Measurements from ENCODE around the gene OR1E1. TPM values are rescaled to one million over a fixed set of nuclear protein-coding genes. Genes with fewer than 3 reads are reported as not detected.
"Not testable (repeated sequence)": the region's sequence is repeated elsewhere in the genome, so short reads cannot be mapped to it uniquely, and the experiment has no call there.

Gene OR1E1
- total RNA-seq, 1 donor from 2014 or later: not detected

DNA sequence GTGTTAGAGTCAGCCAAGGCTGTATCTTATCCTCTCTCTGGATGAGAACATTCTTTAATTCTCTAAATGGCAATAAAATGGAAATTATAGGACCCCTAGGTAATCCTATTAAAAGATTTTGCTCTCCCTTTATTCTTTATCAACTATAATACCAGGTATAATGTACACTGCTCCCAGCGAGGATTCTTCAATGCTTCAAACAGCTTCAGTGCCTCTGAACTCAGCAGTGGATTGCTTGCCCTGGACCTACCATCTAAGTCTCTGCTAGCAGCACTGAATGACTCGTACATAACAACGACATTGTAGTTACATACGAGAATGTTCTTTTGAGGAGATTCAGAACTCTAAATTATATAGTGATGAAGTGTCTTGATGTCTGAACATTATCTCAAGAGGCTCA is 8.4 kb downstream of the OR1E1 start:
- Histone ChIP-seq H3K36me3 (ENCODE audit: control insufficient read depth, insufficient read depth, low read length) (no peaks in the 10 kb centered on the region), H3K27me3 (ENCODE audit: control insufficient read depth, insufficient read depth, low read length) (peaks cover 7% of the 10 kb centered on the region), H3K4me3 (ENCODE audit: low read depth, low read length) (no peak overlapping the region)
- no peak for DNase-seq (ENCODE audit: low read depth)
- TF ChIP-seq, protein P1, sequence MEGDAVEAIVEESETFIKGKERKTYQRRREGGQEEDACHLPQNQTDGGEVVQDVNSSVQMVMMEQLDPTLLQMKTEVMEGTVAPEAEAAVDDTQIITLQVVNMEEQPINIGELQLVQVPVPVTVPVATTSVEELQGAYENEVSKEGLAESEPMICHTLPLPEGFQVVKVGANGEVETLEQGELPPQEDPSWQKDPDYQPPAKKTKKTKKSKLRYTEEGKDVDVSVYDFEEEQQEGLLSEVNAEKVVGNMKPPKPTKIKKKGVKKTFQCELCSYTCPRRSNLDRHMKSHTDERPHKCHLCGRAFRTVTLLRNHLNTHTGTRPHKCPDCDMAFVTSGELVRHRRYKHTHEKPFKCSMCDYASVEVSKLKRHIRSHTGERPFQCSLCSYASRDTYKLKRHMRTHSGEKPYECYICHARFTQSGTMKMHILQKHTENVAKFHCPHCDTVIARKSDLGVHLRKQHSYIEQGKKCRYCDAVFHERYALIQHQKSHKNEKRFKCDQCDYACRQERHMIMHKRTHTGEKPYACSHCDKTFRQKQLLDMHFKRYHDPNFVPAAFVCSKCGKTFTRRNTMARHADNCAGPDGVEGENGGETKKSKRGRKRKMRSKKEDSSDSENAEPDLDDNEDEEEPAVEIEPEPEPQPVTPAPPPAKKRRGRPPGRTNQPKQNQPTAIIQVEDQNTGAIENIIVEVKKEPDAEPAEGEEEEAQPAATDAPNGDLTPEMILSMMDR (IDR thresholded peaks at IDR 0.05; ENCODE audit: insufficient read depth, low read length, poor library complexity, severe bottlenecking): no peak

DNA sequence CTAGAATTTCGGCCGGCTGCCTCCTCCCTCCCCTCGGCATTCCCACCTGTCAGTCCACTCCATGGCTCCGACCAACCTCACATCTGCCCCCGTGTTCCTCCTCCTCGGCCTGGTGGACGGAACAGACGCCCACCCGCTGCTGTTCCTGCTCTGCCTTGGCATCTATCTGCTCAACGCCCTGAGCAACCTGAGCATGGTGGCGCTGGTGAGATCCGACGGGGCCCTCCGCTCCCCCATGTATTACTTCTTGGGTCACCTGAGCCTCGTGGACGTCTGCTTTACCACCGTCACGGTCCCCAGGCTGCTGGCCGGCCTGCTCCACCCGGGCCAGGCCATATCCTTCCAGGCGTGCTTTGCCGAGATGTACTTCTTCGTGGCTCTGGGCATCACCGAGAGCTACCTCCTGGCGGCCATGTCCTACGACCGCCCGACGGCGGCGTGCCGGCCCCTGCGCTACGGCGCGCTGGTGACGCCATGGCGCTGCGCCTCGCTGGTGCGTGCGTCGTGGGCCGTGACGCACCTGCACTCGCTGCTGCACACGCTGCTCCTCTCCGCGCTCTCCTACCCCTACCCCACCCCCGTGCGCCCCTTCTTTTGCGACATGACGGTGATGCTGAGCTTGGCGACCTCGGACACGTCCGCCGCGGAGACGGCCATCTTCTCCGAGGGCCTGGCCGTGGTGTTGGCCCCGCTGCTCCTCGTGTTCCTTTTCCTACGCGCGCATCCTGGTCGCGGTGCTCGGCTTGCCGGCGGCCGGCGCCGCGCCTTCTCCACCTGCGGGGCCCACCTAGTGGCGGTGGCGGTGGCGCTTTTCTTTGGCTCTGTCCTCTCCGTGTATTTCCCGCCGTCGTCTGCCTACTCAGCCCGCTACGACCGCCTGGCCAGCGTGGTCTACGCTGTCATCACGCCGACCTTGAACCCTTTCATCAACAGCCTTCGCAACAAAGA is 12.1 kb downstream of the OR1E1 start, which contains the start of gene OR3A2:
OR3A2 (minus strand) TSS at position 440 of the 948 bp plus-strand sequence.
- Histone ChIP-seq H3K36me3 (ENCODE audit: control insufficient read depth, insufficient read depth, low read length) (no peaks in the 10 kb centered on the region), H3K27me3 (ENCODE audit: control insufficient read depth, insufficient read depth, low read length) (peaks cover 7% of the 10 kb centered on the region), H3K4me3 (ENCODE audit: low read depth, low read length) (no peak within 1 kb of the TSS)
- DNase-seq (ENCODE audit: low read depth): no peak
- TF ChIP-seq, protein P1 (IDR thresholded peaks at IDR 0.05; ENCODE audit: insufficient read depth, low read length, poor library complexity, severe bottlenecking): no peak

DNA sequence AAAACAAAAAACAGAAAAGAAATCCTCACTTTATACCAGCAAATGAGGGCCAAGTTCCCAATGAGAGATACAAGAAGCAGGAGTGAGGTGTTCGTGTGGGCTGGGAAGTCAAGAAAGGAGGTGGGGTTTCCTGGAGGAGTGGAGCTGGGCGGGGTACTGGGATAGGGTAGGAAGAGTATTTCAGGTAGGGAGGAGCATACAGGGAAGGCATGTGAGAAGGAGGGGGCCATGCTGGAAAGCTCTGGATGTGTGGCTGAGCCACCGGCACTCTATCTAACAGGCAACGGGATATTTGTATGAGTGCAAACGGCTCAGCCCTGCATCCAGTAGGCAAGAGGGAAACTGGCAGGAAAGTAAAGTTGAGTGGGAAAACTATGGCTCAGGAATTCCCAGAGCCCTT is 16.3 kb downstream of the OR1E1 start:
- no peak overlapping the region for H3K4me3 ChIP-seq (ENCODE audit: low read depth, low read length)
- peaks cover 7% of the 10 kb centered on the region for H3K27me3 ChIP-seq (ENCODE audit: control insufficient read depth, insufficient read depth, low read length)
- TF ChIP-seq, protein P1 (IDR thresholded peaks at IDR 0.05; ENCODE audit: insufficient read depth, low read length, poor library complexity, severe bottlenecking): no peak
- no peak for DNase-seq (ENCODE audit: low read depth)
- no peaks in the 10 kb centered on the region for H3K36me3 ChIP-seq (ENCODE audit: control insufficient read depth, insufficient read depth, low read length)

DNA sequence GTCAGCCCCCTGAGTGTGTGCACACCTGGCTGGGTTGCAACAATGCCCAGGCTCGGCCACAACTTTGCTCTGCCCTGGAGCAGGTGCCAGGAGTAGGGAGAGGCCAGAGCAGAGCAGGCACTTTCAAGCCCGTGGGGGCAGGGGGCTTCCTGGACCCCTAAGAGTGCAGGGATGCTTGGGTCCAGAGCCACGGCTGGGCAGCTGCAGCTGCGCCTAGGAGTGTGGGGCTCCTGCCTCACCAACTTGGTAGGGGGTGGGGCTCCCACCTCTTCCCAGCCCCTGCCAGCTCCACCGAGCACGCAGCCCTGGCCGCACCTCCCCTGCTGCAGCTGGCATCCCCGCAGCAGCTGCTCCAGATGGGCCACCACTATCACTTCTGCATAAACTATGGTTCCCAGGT is 19.9 kb downstream of the OR1E1 start:
- DNase-seq (ENCODE audit: low read depth): no peak
- no peaks in the 10 kb centered on the region for H3K27me3 ChIP-seq (ENCODE audit: control insufficient read depth, insufficient read depth, low read length)
- H3K36me3 ChIP-seq (ENCODE audit: control insufficient read depth, insufficient read depth, low read length): no peaks in the 10 kb centered on the region
- TF ChIP-seq, protein P1 (IDR thresholded peaks at IDR 0.05; ENCODE audit: insufficient read depth, low read length, poor library complexity, severe bottlenecking): no peak
- H3K4me3 ChIP-seq (ENCODE audit: low read depth, low read length): no peak overlapping the region

DNA sequence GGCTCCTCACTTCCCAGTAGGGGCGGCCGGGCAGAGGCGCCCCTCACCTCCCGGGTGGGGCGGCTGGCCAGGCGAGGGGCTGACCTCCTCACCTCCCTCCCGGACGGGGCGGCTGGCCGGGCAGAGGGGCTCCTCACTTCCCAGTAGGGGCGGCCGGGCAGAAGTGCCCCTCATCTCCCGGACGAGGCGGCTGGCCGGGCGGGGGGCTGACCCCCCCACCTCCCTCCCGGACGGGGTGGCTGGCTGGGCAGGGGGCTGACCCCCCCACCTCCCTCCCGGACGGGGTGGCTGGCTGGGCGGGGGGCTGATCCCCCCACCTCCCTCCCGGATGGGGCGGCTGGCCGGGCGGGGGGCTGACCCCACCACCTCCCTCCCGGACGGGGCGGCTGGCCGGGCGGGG is 27.0 kb downstream of the OR1E1 start:
- H3K4me3 ChIP-seq (ENCODE audit: low read depth, low read length); DNase-seq (ENCODE audit: low read depth); H3K36me3 ChIP-seq (ENCODE audit: control insufficient read depth, insufficient read depth, low read length); H3K27me3 ChIP-seq (ENCODE audit: control insufficient read depth, insufficient read depth, low read length): not testable (repeated sequence)

Other genes with a start within 250 kb of the OR1E1 start
- not detected in 2 replicates for gene OR1A2, start 200.9 kb downstream of the OR1E1 start, total RNA-seq
- gene OR1A1, start 190.7 kb downstream of the OR1E1 start, total RNA-seq: not detected in 2 replicates
- 0.14 TPM in 1 of 2 replicates, not detected in the other for gene OR3A1, start 100.0 kb downstream of the OR1E1 start, total RNA-seq
- 1.0 and 3.3 TPM in 2 replicates for gene OR3A2, start 12.1 kb downstream of the OR1E1 start, total RNA-seq
- not detected in 2 replicates for gene OR3A3, start 13.0 kb upstream of the OR1E1 start, total RNA-seq
- gene OR1E2, start 35.4 kb upstream of the OR1E1 start, total RNA-seq: not detected in 2 replicates
- gene SPATA22, start 73.4 kb upstream of the OR1E1 start, total RNA-seq: not detected in 2 replicates
- gene ASPA, start 77.6 kb upstream of the OR1E1 start, total RNA-seq: not detected in 2 replicates
- gene TRPV3, start 159.4 kb upstream of the OR1E1 start, total RNA-seq: 2.1 and 2.9 TPM in 2 replicates
- 2.0 and 2.2 TPM in 2 replicates for gene TRPV1, start 211.0 kb upstream of the OR1E1 start, total RNA-seq
- 16.0 and 17.5 TPM in 2 replicates for gene SHPK, start 237.8 kb upstream of the OR1E1 start, total RNA-seq
- 49.4 and 55.4 TPM in 2 replicates for gene CTNS, start 238.3 kb upstream of the OR1E1 start, total RNA-seq